ENCODE data around the gene CHRNA7. TPM values are rescaled to one million over a fixed set of nuclear protein-coding genes. Genes with fewer than 3 reads are reported as not detected.

Gene CHRNA7
- total and polyA plus RNA-seq, 9 of the 15 experiments (the other 6 are each of a cell fraction or from before 2014, with no cell fraction given), result 0.04 TPM; not detected in 8

- no peak for TF ChIP-seq MYBL2 (IDR thresholded peaks at IDR 0.05; ENCODE audit: low read depth)
- TF ChIP-seq MYBL2 (CRISPR knock-in tag; IDR thresholded peaks at IDR 0.05; ENCODE audit: borderline replicate concordance), result no peak
- TF ChIP-seq ETV1 (tag; conservative IDR thresholded peaks at IDR 0.05; ENCODE audit: low read depth), result no peak
Measured at GRCh38 chr15:32113224-32113623, 82.9 kb downstream of the CHRNA7 start (continued).

GRCh38 chr15:32117122-32117521 is 86.8 kb downstream of the CHRNA7 start:
- no peaks in the 10 kb centered on the region for H3K9me3 ChIP-seq (replicated peaks; ENCODE audit: control insufficient read depth, insufficient read depth, low read depth, low read length)
- DNase-seq (ENCODE audit: extremely low read depth in 1 of 4, low spot score in 3 of 4) (no peak), FAIRE-seq (no peak), ATAC-seq (no peak)
- H3K9ac ChIP-seq (ENCODE audit: insufficient read depth in 1 of 2, low read depth in 2 of 2, low read length in 2 of 2), result no peak overlapping the region
- no peaks in the 10 kb centered on the region for H3K4me1 ChIP-seq (replicated peaks in 1 of 2; ENCODE audit: control insufficient read depth in 2 of 2, insufficient read depth in 2 of 2, low read length in 2 of 2)
- intact Hi-C loops (cut with micrococcal nuclease), result no loop called here
- ChIA-PET POLR2A (no interaction called here), CTCF (ENCODE audit: low intra/inter-chr PET ratio) (no interaction called here)
- no peak overlapping the region for H3K4me2 ChIP-seq (ENCODE audit: insufficient read depth, low read length)
- H3K79me2 ChIP-seq (ENCODE audit: control insufficient read depth, insufficient read depth, low read length), result no peaks in the 10 kb centered on the region
- no TSS peak for BruUV-seq (replicated peaks)
- no peaks in the 10 kb centered on the region for H3K36me3 ChIP-seq (ENCODE audit: control insufficient read depth, insufficient read depth, low read length)
- no peaks in the 10 kb centered on the region for H3K9me1 ChIP-seq (ENCODE audit: control insufficient read depth, insufficient read depth, low read length)
- no peak overlapping the region for H3K27ac ChIP-seq (ENCODE audit: extremely low read depth, low read depth, low read length)
- no peak overlapping the region for H2AFZ ChIP-seq (ENCODE audit: low read depth, low read length)
- 0% methylated on average over 4 of the region's 4 CpGs for WGBS (ENCODE audit: insufficient coverage, low coverage, missing lambda C conversion rate)
- H3K27me3 ChIP-seq (ENCODE audit: control insufficient read depth in 2 of 2, insufficient read depth in 2 of 2, low read length in 2 of 2), result peaks cover 0 to 24% of the 10 kb centered on the region in 2 experiments; a peak in 2 of 5 replicates
- in situ Hi-C loops (cut with MboI), result no loop called here
- H3K4me3 ChIP-seq, result no peak overlapping the region
- no peaks in the 10 kb centered on the region for H4K20me1 ChIP-seq (replicated peaks; ENCODE audit: control insufficient read depth, insufficient read depth, low read length)
- TF ChIP-seq ERF (CRISPR knock-in tag; IDR thresholded peaks at IDR 0.05) (no peak), ZNF609 (CRISPR knock-in tag; IDR thresholded peaks at IDR 0.05; ENCODE audit: borderline replicate concordance) (no peak), THAP12 (CRISPR knock-in tag; IDR thresholded peaks at IDR 0.05) (no peak), HCFC1 (IDR thresholded peaks at IDR 0.05; ENCODE audit: low read depth, low read length) (no peak), DLX4 (CRISPR knock-in tag; IDR thresholded peaks at IDR 0.05) (no peak), TFAM (CRISPR knock-in tag; conservative IDR thresholded peaks at IDR 0.05) (no peak)

All from K562 (cell line).